Activated CD8-positive, alpha-beta memory T cell treated with anti-CD3 and anti-CD28 coated beads for 36 hours (primary cell): Measurements from ENCODE around the gene GBP5. TPM values are rescaled to one million over a fixed set of nuclear protein-coding genes. Genes with fewer than 3 reads are reported as not detected.
"Not testable (repeated sequence)": the region's sequence is repeated elsewhere in the genome, so short reads cannot be mapped to it uniquely, and the experiment has no call there.

Experiments used
- CTCF ChIA-PET: fragments of 350-600 bp; sonication (Branson Sonifier 250); formaldehyde crosslinking; loops from one replicate; lab custom pipeline; 2021; ENCODE audit warnings: antibody characterized with exemption; lab: Charles Lee
- POLR2A ChIA-PET: fragments of 350-600 bp; sonication (Branson Sonifier 250); formaldehyde crosslinking; loops from one replicate; lab custom pipeline; 2021; ENCODE audit warnings: antibody characterized with exemption; lab: Charles Lee
- total RNA-seq, 2 experiments: library from RNA; stranded (reverse); gene quantifications; one replicate each; pipeline ENCODE4 v1.2.3, GENCODE V29; 2021

GBP5 gene
- total RNA-seq, 2 experiments from 2014 or later = 97.0 to 99.1 TPM

GRCh38 chr1:89286549-89287180 is 14.0 kb upstream of the GBP5 start:
- CTCF ChIA-PET = interaction anchor here (0.7 to 1.6 kb wide), 3 partner anchors 13 to 165 kb away, joined by 3 read pairs; no protein-coding TSS in a partner anchor
- POLR2A ChIA-PET = interaction anchor here (1.6 to 2.5 kb wide), 2 partner anchors 14 to 160 kb away, joined by 4 to 7 read pairs; partner anchors contain the start of gene GBP5

DNA sequence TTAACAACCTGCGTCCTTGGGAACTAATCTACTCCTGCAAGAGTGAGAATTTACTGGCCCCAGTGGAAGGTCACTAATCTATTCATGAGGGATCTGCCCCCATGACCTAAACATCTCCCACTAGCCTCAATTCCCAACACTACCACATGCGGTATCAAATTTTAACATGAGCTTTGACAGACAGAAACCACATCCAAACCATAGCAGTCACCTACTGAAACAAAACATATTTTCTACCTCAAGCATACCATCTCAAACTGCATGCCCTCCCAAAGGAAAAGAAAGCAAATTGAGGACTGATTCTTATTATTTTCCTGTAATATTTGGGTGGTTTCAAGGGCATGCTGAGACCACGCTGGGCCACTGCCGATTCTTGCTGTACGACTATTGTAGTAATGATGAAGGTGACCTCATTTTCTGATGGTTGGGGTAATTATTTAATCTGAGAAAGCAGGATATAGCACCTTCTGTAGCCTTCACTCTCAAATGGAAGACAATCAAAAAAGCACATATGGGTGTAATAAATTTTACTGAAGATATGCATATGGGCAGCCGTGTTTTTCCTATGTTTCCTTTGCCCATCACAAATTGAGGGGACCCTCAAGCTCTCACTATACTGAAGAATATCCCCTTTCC is 13.2 kb upstream of the GBP5 start:
- CTCF ChIA-PET = interaction anchor here (0.7 to 1.6 kb wide), 3 partner anchors 15 to 166 kb away, joined by 3 read pairs; no protein-coding TSS in a partner anchor
- POLR2A ChIA-PET = interaction anchor here (1.6 to 2.5 kb wide), 2 partner anchors 13 to 159 kb away, joined by 4 to 7 read pairs; partner anchors contain the start of gene GBP5

DNA sequence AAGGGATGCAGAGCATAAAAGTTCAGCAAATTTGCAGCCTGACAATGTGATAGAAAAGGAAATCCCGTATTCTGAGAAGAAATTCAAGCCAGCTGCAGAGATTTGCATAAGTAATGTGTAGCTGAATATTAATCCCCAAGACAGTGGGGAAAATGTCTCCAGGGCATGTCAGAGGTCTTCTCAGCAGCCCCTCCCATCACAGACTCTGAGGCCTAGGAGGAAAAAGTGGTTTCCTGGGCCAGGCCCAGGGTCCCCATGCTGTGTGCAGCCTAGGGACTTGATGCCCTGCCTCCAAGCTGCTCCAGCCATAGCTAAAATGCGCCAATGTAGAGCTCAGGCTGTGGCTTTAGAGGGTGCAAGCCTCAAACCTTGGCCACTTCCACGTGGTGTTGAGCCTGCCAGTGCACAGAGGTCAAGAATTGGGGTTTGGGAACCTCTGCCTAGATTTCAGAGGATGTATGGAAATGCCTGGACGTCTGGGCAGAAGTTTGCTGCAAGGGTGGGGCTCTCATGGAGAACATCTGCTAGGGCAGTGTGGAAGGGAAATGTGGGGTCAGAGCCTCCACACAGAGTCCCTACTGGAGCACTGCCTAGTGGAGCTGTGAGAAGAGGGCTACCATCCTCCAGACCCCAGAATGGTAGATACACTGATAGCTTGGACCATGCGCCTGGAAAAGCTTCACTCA is 11.6 kb upstream of the GBP5 start:
- POLR2A ChIA-PET = interaction anchor here (2.5 kb wide), 1 partner anchor 11 kb away, joined by 7 read pairs; the partner anchor contains the start of gene GBP5
- CTCF ChIA-PET = not testable (repeated sequence)

- CTCF ChIA-PET = interaction anchor here (1.3 to 1.6 kb wide), 2 partner anchors 8 to 11 kb away, joined by 4 to 6 read pairs; partner anchors contain the start of gene GBP5
- POLR2A ChIA-PET = no interaction called here
These were observed 8.1 kb upstream of the GBP5 start for GRCh38 chr1:89280766-89281165.

DNA sequence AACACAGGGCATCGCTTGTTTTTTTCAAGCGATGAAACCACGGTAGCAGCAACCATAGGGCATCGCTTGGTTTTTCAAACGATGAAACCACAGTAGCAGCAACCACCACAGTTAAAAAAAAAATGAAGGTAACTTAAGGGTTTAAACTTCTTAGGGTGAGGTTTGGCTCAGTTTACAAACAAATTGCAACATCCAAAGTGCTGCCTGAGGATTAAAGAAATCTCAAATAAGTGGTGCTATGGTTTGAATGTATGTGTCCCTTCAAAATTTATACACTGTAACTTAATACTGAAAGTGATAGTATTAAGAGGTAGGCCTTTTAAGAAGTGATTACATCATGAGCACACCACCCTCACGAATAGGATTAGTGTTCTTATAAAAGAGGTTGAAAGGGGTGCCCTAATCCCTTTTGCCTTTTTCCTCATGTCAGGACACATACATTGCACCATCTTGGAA is 6.4 kb upstream of the GBP5 start:
- POLR2A ChIA-PET = no interaction called here
- CTCF ChIA-PET = interaction anchor here (1.4 kb wide), 1 partner anchor 154 kb away, joined by 3 read pairs; no protein-coding TSS in a partner anchor

DNA sequence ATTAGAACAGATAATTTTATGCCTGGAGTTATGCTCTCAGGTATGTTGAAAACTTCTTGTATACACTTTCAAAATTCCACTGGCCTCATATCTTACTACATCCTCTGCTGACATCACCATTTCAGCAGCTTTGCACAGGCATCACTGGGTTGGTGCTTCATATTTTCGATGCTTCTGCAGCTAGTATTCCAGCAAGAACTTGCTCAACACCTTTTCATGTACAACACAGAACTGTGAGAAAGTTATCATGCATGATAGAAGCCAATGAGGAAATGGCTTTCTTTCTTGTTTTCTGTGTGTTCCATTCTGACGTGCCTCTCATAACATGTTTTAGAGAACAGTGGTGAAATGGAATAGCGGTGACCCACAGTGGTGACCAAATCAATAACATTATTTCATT is 5.1 kb upstream of the GBP5 start:
- ChIA-PET CTCF (interaction anchor here (1.4 to 2.1 kb wide), 2 partner anchors 81 to 153 kb away, joined by 3 to 8 read pairs; no protein-coding TSS in a partner anchor), POLR2A (interaction anchor here (1.0 kb wide), 1 partner anchor 79 kb away, joined by 3 read pairs; the partner anchor contains the start of gene GBP4)

DNA sequence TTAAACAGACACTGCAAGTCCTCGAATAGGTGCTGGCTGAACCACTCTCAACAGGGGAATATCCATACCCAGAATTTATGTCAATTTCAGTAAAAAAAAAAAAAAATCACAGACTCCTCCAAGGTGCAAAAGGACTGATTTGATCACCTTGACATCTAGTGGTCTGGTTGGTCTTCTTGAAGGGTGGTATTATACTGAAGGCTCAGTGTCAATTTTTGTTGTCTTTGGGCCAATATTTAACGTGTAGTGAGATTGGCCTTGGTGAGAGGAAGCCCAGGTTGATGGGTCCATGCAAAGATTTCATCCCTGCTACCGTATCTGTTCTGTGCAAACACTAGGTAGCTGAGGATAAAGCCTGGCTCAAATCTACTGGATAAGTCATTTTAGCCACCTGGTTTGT is 4.0 kb upstream of the GBP5 start:
- CTCF ChIA-PET = interaction anchor here (0.6 to 2.1 kb wide), 6 partner anchors 17 to 293 kb away, joined by 3 to 8 read pairs (median 3); no protein-coding TSS in a partner anchor
- POLR2A ChIA-PET = no interaction called here

DNA sequence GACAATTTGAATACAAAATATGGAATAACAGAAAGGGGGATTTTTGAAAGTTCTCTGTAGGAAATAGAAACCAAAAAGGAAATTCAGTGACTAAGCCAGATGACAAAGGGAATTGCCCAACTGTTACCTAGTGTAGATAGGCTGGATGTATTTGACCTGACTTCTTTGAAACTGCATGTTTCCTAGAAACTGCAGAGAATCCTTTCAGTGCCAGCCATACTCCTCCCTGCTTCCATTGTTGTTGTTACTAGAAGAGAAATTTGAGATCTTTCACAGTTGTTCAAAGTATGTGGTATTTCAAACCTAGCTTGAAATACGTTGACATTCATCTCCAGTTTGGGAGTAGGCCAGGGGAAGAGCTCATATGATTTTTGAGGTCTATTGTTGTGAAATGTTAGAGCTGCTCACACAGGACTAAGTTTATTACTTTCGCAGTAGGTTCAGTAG is 1.8 kb upstream of the GBP5 start:
- POLR2A ChIA-PET = interaction anchor here (0.6 to 0.9 kb wide), 2 partner anchors 14 to 148 kb away, joined by 3 to 5 read pairs; no protein-coding TSS in a partner anchor

DNA sequence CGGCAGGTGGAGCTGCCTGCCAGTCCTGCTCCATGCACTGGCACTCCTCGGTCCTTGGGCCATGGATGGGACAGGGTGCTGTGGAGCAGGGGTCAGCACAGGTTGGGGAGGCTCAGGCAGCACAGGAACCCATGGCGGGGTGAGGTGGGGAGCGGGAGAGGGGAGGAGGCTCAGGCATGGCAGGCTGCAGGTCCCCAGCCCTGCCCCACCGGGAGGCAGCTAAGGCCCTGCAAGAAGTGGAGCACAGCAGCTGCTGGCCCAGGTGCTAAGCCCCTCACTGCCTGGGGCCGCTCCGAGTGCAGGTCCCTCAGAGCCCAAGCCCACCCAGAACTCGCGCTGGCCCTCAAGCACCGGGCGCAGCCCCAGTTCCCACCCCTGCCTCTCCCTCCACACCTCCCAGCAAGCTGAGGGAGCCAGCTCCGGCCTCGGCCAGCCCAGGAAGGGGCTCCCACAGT is 691 bp upstream of the GBP5 start:
- ChIA-PET POLR2A (interaction anchor here (0.7 to 2.0 kb wide), 5 partner anchors 12 to 146 kb away, joined by 3 to 7 read pairs (median 3); partner anchors contain the start of gene GBP4), CTCF (interaction anchor here (0.8 to 1.7 kb wide), 3 partner anchors 8 to 300 kb away, joined by 3 to 6 read pairs (median 4); no protein-coding TSS in a partner anchor)

More for the DNA sequence above, 1.8 kb upstream of the GBP5 start:
- CTCF ChIA-PET = interaction anchor here (0.9 to 1.4 kb wide), 2 partner anchors 90 to 189 kb away, joined by 3 read pairs; partner anchors contain the start of gene GBP6

DNA sequence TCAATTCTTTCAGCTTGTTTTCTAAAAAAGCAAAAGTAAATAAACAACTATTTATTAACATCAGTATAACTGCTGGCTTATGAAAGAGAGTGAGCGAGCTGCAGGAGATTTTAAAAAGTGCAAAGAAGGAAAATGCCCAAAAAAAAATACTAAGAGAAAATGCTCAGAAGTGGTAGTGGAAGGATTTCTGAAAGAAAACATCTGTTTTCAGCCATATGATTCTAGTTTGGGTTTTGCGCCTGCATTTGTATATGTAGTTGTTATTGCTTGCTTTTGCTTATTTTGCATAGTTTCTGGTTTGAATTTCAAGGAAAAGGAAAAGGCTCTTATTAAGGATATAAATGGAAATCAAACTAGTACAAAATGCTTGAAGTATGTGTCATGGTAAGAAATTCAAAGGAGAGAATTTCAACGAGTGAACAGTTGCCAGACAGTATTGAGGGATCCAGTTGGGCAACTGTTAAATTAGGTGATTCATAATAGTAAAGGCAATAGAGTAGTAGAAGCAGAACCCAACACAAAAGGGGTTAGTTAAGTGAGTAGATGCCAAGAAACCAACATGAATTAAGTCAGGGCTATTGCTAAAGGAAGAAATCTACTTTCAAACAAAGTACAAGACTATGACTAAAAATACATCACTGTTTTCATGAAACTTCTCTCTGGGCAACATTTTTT is 1.2 kb downstream of the GBP5 start:
- POLR2A ChIA-PET = interaction anchor here (1.0 to 1.1 kb wide), 2 partner anchors 73 to 145 kb away, joined by 3 read pairs; partner anchors contain the start of gene GBP4
- CTCF ChIA-PET = interaction anchor here (0.9 to 1.7 kb wide), 5 partner anchors 9 to 87 kb away, joined by 3 to 6 read pairs (median 3); partner anchors contain the start of gene GBP4

DNA sequence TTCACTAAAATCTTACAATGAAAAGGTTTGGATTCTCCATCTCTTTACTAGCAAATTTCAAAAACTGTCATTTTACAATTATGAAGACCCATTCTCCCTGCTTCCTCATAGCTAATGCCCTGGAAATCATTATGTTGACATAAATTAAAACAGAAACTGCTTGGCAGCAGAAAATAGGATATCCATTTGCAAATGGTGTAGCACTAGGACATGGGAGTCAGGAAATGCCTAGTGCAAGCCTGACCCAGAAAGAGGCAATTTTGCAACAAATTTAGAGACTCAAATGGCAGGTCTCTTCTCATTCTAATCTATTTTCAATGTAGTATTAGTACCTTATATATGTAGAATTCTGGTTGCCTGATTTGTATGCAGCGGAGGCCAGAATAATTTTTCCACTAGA is 2.2 kb downstream of the GBP5 start:
- ChIA-PET CTCF (interaction anchor here (0.6 to 1.1 kb wide), 3 partner anchors 16 to 310 kb away, joined by 3 read pairs; partner anchors contain the start of gene GBP4), POLR2A (interaction anchor here (1.0 to 1.1 kb wide), 2 partner anchors 72 to 143 kb away, joined by 3 read pairs; partner anchors contain the start of gene GBP4)

GRCh38 chr1:89269277-89269676 is 3.4 kb downstream of the GBP5 start:
- ChIA-PET CTCF (no interaction called here), POLR2A (no interaction called here)

GRCh38 chr1:89262643-89263042 is 10.0 kb downstream of the GBP5 start:
- ChIA-PET CTCF (interaction anchor here (1.0 kb wide), 1 partner anchor 10 kb away, joined by 4 read pairs; the partner anchor contains the start of gene GBP5), POLR2A (no interaction called here)

DNA sequence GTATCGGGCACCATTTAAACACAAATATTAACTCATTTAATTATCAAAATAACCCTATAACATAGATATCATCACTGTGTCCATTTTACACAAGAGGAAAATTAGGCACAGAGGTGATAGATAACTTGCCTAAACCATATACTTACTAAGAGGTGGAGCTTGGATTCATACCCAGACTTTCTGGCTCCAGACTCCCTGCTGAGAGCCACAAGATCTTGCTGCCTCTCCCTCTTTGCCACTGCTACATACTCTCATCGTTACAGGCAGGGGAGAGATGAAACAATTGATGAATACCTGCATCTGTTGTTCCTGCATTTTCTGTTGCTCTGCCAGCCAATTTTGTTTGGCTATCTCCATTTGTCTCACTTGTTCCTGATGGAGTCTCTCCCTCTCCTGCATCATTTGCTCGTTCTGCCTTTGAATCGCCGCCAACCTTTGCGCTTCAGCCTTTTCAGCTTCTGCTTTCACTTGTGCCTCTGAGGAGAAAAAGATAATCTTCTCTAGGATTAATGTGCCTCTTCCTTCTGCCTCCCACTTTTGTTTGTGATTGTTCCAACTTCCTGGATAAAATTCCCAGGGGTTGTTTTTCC is 10.6 kb downstream of the GBP5 start:
- CTCF ChIA-PET = interaction anchor here (1.0 kb wide), 1 partner anchor 10 kb away, joined by 4 read pairs; the partner anchor contains the start of gene GBP5
- POLR2A ChIA-PET = no interaction called here

- ChIA-PET POLR2A (interaction anchor here (0.6 kb wide), 1 partner anchor 61 kb away, joined by 4 read pairs; no protein-coding TSS in a partner anchor), CTCF (interaction anchor here (0.9 to 1.0 kb wide), 2 partner anchors 11 to 15 kb away, joined by 3 read pairs; no protein-coding TSS in a partner anchor)
These were observed 11.9 kb downstream of the GBP5 start for GRCh38 chr1:89260566-89261255.

GRCh38 chr1:89260042-89260441 is 12.6 kb downstream of the GBP5 start:
- ChIA-PET POLR2A (no interaction called here), CTCF (interaction anchor here (0.9 to 1.0 kb wide), 2 partner anchors 11 to 16 kb away, joined by 3 read pairs; no protein-coding TSS in a partner anchor)
